ENCODE measurements around the gene CBX8.

CBX8 gene

GRCh38 chr17:79834565-79835469 is 37.9 kb upstream of the CBX8 start:
- no peak for DNase-seq

GRCh38 chr17:79833744-79834564 is 37.1 kb upstream of the CBX8 start:
- DNase-seq, result no peak

GRCh38 chr17:79833110-79833450 is 36.2 kb upstream of the CBX8 start:
- DNase-seq, result no peak

- no peak for DNase-seq
Measured at GRCh38 chr17:79832218-79833109, 35.6 kb upstream of the CBX8 start.

GRCh38 chr17:79831265-79832217 is 34.7 kb upstream of the CBX8 start:
- no peak for DNase-seq

GRCh38 chr17:79830763-79831264 is 33.9 kb upstream of the CBX8 start:
- DNase-seq, result no peak

- DNase-seq, result no peak
Measured at GRCh38 chr17:79830303-79830702, 33.4 kb upstream of the CBX8 start.

GRCh38 chr17:79829457-79829856 is 32.6 kb upstream of the CBX8 start:
- no peak for DNase-seq

- no peak for DNase-seq
Measured at GRCh38 chr17:79829004-79829403, 32.1 kb upstream of the CBX8 start.

GRCh38 chr17:79826841-79827578 is 30.1 kb upstream of the CBX8 start:
- no peak for DNase-seq

GRCh38 chr17:79826204-79826680 is 29.4 kb upstream of the CBX8 start:
- DNase-seq, result no peak

GRCh38 chr17:79825580-79825921 is 28.7 kb upstream of the CBX8 start:
- no peak for DNase-seq

GRCh38 chr17:79824893-79825579 is 28.2 kb upstream of the CBX8 start:
- DNase-seq, result no peak

GRCh38 chr17:79824234-79824633 is 27.4 kb upstream of the CBX8 start:
- no peak for DNase-seq

- DNase-seq, result no peak
Measured at GRCh38 chr17:79822583-79823124, 25.8 kb upstream of the CBX8 start.

GRCh38 chr17:79821331-79822095 is 24.6 kb upstream of the CBX8 start:
- no peak for DNase-seq

GRCh38 chr17:79820959-79821330 is 24.1 kb upstream of the CBX8 start:
- no peak for DNase-seq

GRCh38 chr17:79819534-79820276 is 22.8 kb upstream of the CBX8 start:
- DNase-seq, result no peak
